Activated CD8-positive, alpha-beta memory T cell treated with anti-CD3 and anti-CD28 coated beads for 4 hours (primary cell): ENCODE data around the gene CCDC93.

Experiments used
- DNase-seq, 2 donors: peaks; one replicate each; pipeline ENCODE4 v3.0.0-alpha.2; 2020; ENCODE audit warnings: low read depth in 2 of 2

The CCDC93 gene, protein sequence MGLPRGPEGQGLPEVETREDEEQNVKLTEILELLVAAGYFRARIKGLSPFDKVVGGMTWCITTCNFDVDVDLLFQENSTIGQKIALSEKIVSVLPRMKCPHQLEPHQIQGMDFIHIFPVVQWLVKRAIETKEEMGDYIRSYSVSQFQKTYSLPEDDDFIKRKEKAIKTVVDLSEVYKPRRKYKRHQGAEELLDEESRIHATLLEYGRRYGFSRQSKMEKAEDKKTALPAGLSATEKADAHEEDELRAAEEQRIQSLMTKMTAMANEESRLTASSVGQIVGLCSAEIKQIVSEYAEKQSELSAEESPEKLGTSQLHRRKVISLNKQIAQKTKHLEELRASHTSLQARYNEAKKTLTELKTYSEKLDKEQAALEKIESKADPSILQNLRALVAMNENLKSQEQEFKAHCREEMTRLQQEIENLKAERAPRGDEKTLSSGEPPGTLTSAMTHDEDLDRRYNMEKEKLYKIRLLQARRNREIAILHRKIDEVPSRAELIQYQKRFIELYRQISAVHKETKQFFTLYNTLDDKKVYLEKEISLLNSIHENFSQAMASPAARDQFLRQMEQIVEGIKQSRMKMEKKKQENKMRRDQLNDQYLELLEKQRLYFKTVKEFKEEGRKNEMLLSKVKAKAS

DNA sequence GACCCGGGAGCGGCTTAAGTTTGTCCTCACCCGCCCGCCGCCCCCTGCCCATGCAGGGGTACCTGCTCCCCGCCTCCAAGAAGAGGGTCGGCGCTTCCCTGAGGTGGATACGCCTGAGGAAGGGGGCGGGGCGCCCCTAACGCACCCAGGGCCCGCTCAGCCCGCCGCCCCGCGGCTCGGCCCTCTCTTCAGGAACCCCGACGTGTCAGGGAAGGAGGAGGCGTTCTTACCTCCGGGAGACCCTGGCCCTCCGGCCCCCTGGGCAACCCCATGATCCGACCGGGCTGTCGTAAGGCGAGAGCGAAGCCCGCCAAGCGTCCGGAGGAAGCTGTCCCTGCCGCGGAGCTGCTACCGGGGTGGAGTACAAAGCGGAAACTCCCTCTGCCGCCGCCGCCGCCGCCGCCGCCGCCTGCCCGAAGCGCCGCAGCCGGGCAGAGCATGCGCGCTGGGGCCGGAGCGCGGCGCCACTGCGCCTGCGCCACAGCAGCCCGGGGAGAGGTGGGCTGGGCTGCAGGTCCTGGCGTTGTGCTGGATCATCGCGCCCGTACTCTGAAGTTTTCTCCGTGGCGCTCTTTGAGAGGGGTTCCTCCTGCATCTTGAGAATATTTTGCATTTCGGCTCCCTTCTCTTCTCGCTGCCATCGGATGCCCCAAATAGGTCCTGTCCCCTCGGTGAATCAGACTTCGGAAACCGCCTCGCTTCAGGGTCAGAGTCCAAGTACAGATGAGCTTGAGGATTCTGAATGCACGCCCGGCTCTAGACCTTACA lies at the start of gene CCDC93:
Gene CCDC93, minus strand, starts transcription at position 347 of the 768 bp plus-strand sequence. Its CDS starts 75 bp downstream, at position 272.
- DNase-seq: peak; percentile 65 to 68

DNA sequence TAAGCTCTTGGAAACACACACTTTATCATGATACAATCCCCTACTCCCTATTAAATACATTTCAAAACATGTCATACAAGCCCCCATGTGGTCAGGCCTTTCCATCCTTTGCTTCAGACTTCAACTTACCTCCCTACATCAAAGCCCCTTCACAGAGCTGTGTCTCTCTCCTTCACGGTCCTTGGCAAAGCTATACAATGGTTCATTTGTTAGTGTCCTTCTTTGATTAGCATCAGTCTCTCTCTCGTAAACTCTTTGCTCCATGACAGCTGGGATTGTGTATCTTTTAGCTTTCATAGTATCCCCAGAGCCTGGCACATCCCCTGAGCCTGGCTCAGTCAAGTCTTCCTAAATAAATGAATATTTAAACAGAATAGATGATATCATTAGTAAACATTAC lies 48.8 kb upstream of the CCDC93 start:
- no peak for DNase-seq

DNA sequence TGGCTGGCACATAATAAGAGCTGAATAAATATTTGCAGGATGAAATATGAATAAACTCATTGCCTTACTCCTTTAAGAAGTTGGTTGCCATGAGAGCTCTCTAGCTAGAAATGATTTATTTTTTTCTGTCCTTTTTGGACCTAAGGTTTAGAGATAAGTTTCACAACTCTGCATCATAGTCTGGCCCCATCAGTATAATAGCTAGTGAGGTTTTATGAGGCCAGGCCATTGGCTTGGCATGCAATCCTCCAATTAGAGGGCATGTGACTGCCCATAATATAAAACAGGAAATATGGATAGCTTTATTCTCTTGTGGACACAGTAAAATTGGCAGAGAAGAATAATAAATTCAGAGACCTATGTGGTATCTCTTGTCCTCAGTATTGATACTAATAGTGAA lies 48.2 kb upstream of the CCDC93 start:
- DNase-seq: no peak

DNA sequence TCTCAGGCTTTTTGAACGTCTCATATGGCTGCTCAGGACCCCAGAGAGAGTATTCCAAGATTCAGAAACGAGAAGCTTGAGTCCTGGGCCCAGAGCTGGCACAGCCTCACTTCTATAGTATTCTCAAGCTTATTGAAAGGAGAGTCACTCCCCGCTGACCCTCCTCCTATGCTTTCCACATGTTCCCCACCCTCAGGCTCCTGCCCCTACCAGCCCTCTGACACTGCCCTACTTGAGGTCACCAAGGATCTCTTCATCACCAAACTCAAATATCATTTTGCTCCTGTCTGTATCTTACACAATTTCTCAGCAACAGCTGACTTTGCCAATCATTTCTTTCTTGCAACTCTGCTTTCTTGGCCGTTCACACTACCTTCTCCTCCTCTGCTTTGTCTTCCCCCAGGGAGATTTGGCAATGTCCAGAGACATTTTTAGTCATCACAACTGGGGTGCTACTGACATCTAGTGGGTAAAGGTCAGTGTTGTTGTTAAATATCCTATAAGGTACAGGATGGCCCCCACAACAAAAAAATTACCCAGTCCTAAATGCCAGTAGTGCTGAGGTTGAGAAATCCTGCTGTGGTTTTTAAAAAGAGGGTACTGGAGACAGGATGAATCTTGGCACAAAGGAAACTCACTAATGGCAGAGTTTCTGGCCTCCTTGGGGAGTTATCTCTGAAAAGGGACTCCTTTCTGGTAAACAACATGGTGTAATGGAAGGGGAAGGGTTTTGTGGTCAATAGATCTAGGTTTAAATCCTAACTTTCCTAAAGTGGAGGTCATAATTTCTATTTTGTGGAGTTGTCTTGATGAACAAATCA lies 47.5 kb upstream of the CCDC93 start:
- DNase-seq: no peak

DNA sequence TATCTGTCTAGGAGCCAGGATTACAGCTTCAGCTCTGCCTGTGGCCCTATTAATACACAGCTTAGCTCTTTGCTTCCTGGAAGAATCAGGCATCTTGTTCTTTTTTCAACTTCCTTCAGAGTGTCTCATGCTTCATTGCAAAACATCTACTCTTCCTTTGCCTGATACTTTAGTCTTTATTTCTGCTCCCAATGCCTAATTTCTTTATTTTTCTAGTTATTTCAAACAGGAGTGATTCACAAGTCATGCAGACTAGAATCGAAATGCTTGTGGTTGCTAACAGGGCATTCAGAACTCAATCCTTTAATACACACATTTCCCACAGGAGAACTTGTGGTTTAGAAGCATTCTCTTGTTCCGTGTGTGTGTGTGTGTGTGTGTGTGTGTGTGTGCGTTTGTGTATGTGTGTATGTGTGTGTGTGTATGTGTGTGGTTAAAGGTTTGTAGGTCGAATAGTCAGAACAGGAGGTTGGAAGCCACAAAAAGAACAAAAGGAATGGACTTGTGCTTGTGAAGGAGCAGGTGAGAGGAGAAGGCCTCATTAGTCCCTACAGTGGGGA lies 46.1 kb upstream of the CCDC93 start:
- no peak for DNase-seq

DNA sequence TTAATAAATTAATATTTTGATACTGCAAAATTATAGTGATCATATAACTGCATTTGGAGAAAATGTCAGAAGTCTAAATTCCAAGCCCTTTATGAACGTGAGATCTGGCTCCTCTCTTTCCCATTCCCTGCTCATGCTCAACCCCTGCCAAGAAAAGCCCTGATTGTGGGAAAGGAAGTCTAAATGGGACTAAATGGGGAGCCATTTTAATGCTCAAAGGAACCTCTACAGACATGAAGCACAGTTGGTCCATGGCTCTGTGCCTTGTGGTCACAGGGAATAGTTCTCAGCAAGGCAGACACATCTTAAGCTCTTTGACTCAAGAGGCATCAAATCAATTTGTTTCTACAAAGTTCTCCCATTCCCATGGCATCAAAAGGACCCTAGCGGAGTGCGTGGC lies 45.1 kb upstream of the CCDC93 start:
- no peak for DNase-seq

DNA sequence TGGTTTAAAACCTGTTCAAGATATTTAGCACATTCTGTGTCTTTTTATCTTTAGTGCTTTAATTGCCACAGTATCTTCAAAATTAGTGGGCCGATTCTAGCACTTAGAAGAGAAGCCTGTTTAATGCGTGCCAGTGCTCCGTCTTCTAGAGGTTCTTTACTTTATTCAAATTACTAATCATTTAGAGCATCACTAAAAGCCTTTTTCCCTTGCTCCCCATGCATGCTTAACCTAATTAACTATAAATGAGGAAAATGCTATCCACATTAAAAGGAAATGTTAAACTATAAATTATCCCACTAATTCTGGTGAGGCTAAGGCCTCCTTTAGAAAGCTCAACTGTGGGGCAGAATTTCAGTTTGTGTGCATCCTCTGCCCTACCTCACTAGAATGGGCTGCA lies 42.9 kb upstream of the CCDC93 start:
- DNase-seq: no peak

DNA sequence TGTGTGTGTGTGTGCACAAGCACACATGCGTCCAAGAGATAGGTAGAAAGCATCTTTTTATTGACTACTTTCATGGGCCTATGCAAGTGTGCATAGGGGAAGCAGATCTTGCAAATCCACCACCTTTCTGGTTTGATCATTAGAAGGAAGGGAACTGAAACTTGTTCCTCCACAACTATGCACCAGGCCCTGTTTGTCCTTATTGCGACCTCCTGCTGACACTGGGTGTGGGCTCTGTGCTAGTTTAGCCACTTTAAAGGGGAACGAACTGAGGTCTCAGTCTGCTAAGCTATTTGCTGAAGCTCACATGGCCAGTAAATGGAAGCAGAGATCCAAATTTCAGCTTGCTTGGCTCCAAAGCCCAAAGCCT lies 42.3 kb upstream of the CCDC93 start:
- no peak for DNase-seq

DNA sequence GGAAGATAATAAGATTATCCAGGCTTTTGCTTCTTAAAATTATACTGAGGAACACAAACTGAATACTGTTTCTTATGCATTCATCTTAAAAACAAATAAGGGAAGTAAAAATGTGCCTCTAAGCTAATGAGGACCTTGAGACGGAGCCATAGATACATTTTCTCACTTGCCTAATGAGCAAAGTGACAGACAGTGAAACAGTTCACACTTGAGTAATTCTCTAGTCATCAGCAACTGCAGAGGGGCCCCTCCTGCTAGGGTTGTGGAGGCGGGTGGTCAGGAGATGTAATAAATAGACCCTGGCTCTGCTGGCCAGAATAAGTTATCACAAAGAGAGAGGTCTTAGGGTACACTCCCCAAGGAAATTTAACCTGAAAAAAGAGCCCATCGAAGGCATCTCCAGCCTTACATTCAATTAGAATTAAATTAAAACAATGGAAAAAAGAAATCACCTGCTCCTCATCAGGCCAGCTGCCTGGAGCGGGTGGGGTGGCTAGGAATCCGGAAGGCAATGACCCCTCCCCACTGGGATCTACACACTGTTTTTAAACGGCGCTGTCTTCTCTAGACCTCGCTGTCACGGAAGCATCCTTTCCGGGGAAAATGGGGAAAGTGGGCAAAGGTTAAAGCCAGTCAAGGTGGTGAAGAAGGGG lies 41.8 kb upstream of the CCDC93 start:
- DNase-seq: no peak

DNA sequence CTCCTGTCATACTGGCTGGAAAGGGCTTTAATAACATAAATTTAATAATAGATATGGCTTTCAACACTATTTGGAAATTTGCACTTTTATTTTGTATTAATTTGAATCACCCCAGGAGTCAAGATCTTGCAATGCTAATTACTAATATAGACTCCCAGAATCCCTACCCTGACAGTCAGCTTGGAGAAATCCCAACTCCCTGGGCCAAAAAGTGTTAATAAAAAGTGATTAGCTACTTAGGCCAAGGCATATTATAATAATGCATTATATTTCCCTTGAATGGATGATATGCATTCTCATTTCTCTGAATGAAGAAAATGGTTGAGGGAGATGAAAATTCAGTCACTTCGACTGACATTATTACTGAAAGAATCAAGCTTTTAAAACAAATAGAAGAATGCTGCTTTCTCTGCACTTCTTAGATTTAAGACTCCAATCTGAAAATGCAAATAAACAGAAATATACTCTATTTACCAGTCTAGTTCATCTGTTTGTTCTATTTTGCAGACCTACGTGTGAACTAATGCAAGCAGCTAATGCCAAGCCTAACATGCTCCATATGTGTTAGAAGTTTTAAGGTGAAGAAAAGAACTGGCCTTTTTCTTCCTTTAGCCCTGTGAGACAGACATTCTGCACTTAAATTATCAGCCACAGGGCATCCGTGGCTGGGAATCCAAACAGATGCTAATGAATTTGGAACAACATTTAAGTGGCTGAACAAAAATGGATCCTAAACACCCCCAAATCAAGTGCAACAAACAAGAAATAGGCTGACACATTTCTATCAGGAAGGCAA lies 40.5 kb upstream of the CCDC93 start:
- no peak for DNase-seq

DNA sequence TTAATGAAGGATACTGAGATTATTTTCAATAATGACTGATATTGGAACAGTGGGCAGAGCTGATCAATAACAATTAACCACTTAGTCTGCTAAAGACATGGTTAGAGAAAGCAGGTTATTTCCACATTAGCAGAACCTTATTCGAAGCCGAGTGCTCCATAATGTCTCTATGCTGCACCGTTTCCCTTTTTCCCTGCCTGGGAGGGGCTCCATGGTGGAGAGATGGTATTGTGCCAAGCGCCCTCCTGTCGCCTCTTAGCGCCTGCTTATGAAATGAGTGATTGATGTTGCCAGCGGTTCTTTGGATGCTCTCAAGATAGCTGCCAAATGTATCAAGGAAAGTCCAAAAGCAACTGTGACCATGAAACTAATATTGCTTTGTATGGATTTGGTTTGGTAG lies 39.8 kb upstream of the CCDC93 start:
- no peak for DNase-seq

DNA sequence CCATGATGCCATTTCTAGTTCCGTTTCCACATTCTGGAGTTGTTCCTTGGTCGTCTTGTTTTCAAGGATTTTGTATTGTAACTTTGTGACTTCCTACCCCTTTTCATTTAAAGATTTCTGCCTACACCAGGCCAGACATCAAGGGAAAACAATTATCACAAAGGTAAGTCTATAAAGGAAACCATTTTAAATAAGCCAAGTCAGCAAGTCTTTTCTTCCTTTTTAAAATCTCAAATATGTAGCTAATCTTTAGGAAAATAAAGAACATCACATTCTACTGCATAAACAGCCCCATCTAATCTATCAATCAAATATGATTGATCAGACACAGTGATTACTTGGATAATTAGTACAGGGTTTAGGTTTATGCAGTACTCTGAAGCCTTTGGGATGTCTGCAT lies 38.6 kb upstream of the CCDC93 start:
- DNase-seq: no peak

DNA sequence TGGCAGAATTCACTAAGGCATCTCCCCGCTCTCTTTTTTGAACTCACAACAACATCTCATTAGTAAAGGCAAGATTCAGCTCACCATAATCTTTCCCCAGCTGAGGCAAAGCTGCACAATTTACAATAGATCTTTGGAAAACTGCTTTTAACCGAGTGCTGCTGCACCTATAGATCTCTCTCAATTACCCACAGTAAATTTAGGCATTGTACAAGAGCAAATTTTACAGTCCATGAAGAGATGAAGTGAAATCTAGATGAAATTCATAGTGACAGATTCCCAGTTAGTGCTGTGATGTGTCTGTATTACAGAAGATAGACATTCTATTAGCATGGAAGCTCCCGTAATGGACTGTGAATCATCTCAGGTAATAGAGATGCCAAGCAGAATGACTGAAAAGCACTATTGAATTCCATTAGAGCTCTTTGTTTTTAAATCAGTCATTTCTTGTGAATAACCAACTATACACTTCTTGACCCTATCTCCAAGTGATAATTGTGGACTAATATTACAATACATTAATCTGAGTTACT lies 38.0 kb upstream of the CCDC93 start:
- no peak for DNase-seq

DNA sequence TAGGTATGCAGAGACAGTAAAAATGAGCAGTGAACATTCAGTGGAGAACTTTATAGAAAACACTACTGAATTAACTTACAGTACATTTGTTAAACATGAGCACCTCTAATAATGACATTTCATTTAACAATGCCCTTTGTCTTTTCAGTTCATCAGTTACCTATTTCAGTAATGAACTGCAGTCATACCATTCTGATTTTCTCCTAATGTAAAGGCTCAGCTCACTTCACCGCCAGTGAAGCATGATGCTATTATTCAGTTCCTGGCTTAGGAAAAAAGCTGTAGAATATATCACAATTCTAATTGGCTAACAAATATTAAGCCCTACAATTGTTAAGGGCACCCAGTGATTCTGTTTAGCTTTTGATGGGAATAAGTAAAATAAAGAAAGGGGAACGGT lies 37.1 kb upstream of the CCDC93 start:
- no peak for DNase-seq

DNA sequence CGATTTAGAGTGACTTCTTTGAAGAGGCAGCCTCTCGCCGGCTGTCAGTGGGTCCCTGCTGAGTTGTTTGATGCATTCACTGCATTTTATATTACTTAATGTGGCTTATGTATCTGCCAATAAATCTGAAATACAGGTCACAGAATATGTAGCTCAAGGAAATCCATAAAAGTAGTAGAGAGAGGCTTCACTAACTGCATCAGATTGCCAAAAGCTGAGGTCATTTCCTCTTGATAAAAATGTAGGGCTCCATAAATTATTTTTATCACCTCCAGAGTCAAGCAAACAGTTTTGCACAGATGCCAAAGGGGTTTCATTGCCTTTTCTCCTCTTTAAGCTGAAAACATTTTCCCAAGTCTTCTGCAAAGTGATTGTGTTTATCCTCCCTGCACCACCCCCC lies 36.5 kb upstream of the CCDC93 start:
- DNase-seq: no peak

DNA sequence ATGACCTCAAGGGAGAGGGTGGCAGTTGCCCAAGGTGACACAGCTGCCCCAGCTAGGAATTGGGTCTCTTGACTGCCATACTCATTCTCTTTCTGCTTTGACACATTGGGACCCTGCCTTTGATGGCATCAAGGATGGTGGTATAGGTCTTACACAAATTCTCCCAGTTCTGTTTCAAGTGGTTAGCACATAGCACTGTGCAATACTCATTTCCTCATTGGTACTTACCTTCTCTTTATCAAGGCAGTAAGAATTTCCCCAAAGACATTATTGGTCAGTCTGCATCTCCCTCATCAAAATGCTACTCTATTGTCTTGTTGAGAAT lies 35.9 kb upstream of the CCDC93 start:
- DNase-seq: no peak

DNA sequence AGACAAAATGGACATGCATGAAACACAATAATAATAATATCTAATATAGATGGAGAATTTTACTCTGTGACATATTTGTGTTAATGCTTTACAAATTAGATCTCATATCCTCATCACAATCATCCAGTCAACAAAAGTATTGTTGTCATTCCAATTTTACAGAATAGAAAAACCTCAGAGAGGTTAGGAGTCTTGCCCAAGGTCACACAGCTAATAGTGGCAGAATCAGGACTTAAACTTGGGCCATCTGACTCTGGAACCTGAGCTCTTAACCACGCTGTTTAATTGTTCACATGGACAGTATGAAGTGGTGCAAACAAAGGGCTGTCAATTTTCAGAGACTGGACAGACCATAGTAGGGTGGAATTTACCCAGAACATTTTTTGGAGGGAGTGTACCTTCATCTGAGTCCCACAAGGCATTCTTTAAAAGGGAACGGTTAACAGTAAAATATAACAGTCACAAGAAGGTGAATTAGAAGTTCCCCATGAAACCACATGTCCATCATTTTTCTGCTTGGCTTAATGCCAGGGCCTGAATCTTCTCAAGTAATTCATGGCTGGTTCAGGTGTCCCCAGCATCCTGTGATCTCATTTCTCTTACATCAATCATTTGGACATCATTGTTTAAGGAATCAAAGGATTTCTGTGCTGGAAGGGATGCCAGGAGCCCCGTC lies 35.4 kb upstream of the CCDC93 start:
- no peak for DNase-seq

DNA sequence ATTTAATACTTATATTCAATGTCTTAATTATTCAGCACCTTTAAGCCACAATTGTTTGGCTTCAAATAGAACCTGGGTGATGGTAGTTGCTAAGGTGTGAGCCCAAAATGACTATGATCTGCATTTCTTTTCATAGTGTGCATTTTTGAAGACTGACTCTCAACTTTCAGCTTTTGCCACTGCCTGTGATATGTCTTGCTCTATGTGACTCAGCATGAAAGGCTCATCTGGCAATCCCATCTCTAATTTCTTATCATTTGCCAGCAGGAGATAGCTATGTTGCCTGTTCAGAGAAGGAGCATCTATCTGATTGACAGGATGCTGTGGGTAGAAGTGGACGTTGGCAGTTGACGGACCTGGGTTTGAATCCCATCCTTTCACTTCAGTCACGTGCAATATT lies 34.5 kb upstream of the CCDC93 start:
- DNase-seq: no peak

DNA sequence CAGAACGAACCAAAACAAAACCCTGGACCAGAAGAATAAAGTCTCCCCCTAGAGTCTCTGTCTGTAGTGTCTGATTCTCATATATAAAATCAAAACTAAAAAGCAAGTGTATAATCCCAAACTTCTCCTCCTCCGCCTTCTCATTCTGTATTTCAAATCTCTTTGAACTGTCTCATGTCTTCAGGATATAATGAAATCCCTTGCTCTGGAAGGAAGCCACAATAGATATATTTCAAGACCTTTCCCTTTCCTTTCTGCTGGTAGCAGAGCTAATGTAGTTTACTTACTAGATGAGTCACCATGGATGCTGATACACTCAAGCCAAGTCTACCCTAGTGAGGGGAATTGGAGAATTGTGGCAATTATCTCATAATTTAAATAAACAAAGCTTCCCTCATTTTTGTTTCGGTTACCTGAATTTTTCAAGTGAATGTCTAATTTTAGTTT lies 33.5 kb upstream of the CCDC93 start:
- DNase-seq: no peak
